NCI-H2196 (cell line): ENCODE results near the gene SAMD11.

Source experiments
- DNase-seq: peaks from one replicate; lab custom pipeline; 2025; ENCODE audit not compliant: unreplicated experiment; lab: John Stamatoyannopoulos, UW

SAMD11 gene

GRCh38 chr1:992362-992761, 68.6 kb downstream of the SAMD11 start:
- DNase-seq, result no peak

GRCh38 chr1:993379-993995, 69.8 kb downstream of the SAMD11 start:
- DNase-seq, result no peak
